HepG2 (cell line): ENCODE measurements around the gene CA9. TPM values are rescaled to one million over a fixed set of nuclear protein-coding genes. Genes with fewer than 3 reads are reported as not detected.

Experiments used
- ARHGAP35 ChIP-seq: sonication (generic); formaldehyde crosslinking; IDR thresholded peaks from 2 replicates; pipeline ENCODE4 v1.9.0; 2022; ENCODE audit warnings: mild to moderate bottlenecking, inconsistent platforms, moderate library complexity, missing genetic modification reagents, borderline replicate concordance
- ARNTL ChIP-seq: sonication (generic); formaldehyde crosslinking; IDR thresholded peaks from 2 replicates; pipeline ENCODE4 v1.4.0; 2020; ENCODE audit warnings: mild to moderate bottlenecking, missing genetic modification reagents
- DMTF1 ChIP-seq: sonication (generic); formaldehyde crosslinking; IDR thresholded peaks from 2 replicates; pipeline ENCODE4 v1.4.0; 2020; ENCODE audit warnings: mild to moderate bottlenecking, missing genetic modification reagents
- GABPA ChIP-seq, 2 experiments: IDR thresholded peaks; 2 replicates each; pipeline ENCODE4 v1.6.1; 2011 to 2016; ENCODE audit warnings: low read depth in 2 of 2, low read length in 1 of 2, missing biosample characterization in 1 of 2, missing genetic modification characterization in 1 of 2
- GFI1 ChIP-seq: sonication (generic); formaldehyde crosslinking; IDR thresholded peaks from 2 replicates; pipeline ENCODE4 v1.5.0; 2020; ENCODE audit warnings: missing genetic modification reagents, mild to moderate bottlenecking, borderline replicate concordance
- HMGXB4 ChIP-seq, 2 experiments: sonication (generic) in 1 of 2; formaldehyde crosslinking in 1 of 2; IDR thresholded peaks; 2 replicates each; pipeline versions ENCODE4 v1.4.0 to v1.6.1; 2018 to 2020; ENCODE audit warnings: missing genetic modification reagents in 2 of 2, borderline replicate concordance in 1 of 2, low read depth in 1 of 2, mild to moderate bottlenecking in 1 of 2, missing biosample characterization in 1 of 2
- HOMEZ ChIP-seq: IDR thresholded peaks from 2 replicates; pipeline ENCODE4 v1.6.1; 2016; ENCODE audit warnings: low read depth
- IKZF5 ChIP-seq: IDR thresholded peaks from 2 replicates; pipeline ENCODE4 v1.6.1; 2018; ENCODE audit warnings: missing genetic modification reagents, mild to moderate bottlenecking, missing compliant biosample characterization
- PHF8 ChIP-seq: sonication (generic); formaldehyde crosslinking; IDR thresholded peaks from 2 replicates; pipeline ENCODE4 v1.5.0; 2020; ENCODE audit warnings: missing genetic modification reagents
- POLR2AphosphoS5 ChIP-seq: IDR thresholded peaks from 2 replicates; pipeline ENCODE4 v1.6.1; 2012; ENCODE audit warnings: low read depth, low read length
- RFX1 ChIP-seq: fragments of 450-650 bp; IDR thresholded peaks from 2 replicates; pipeline ENCODE4 v1.6.1; 2017
- RFXANK ChIP-seq: IDR thresholded peaks from 2 replicates; pipeline ENCODE4 v1.6.1; 2016
- SALL2 ChIP-seq: sonication (generic); formaldehyde crosslinking; IDR thresholded peaks from 2 replicates; pipeline ENCODE4 v1.8.1; 2023; ENCODE audit warnings: mild to moderate bottlenecking, missing genetic modification reagents, inconsistent platforms
- ZFX ChIP-seq: sonication (generic); formaldehyde crosslinking; IDR thresholded peaks from 2 replicates; pipeline ENCODE4 v1.4.0; 2020; ENCODE audit warnings: mild to moderate bottlenecking, low read depth, missing genetic modification reagents, moderate library complexity
- ZNF687 ChIP-seq: sonication (generic); formaldehyde crosslinking; IDR thresholded peaks from 2 replicates; pipeline ENCODE4 v1.5.1; 2020; ENCODE audit warnings: mild to moderate bottlenecking, missing genetic modification reagents, moderate library complexity
- ZNF746 ChIP-seq: sonication (generic); formaldehyde crosslinking; IDR thresholded peaks from 2 replicates; pipeline ENCODE4 v1.8.0; 2022; ENCODE audit warnings: mild to moderate bottlenecking, missing genetic modification reagents
- ZNF788 ChIP-seq: sonication (generic); formaldehyde crosslinking; IDR thresholded peaks from 2 replicates; pipeline ENCODE4 v1.5.0; 2020; ENCODE audit warnings: mild to moderate bottlenecking, missing genetic modification reagents, borderline replicate concordance
- polyA plus RNA-seq, 8 experiments: library from polyadenylated mRNA; depleted of rRNA in 3 of 8; stranded (reverse) in 7 of 8; unstranded in 1 of 8; fragments of >200 nt; fragmentation: Illumina TruSeq in 4 of 8; extraction: Trizol in 4 of 8; gene quantifications; 2 replicates each; pipeline versions ENCODE4 v1.2.1 to v1.2.3, GENCODE V29; 2011 to 2016; ENCODE audit warnings: low read depth in 4 of 8, missing spikeins in 1 of 8, mixed read lengths in 1 of 8; ENCODE audit not compliant: insufficient read depth in 1 of 8
- total RNA-seq, 5 experiments: library from RNA; depleted of rRNA; stranded (reverse); fragments of >200 nt; fragmentation: Illumina TruSeq; extraction: Trizol; gene quantifications; 2 replicates each; pipeline ENCODE4 v1.2.3, GENCODE V29; 2016; ENCODE audit warnings: low read depth in 1 of 5

CA9 gene
- total and polyA plus RNA-seq, 2 of the 13 experiments (the other 11 are each of a cell fraction or from before 2014, with no cell fraction given) = 0.13 to 152 TPM

GRCh38 chr9:35690614-35691333 lies 17.0 kb downstream of the CA9 start (continued):
- TF ChIP-seq POLR2AphosphoS5 (peak; percentile 46; the same call in 1 of the 2 replicates), HOMEZ (CRISPR knock-in tag) (no peak), GFI1 (no peak), RFXANK (CRISPR knock-in tag) (no peak), GABPA (IDR thresholded peaks at IDR 0.05; ENCODE audit: low read depth, low read length) (no peak), GABPA (CRISPR knock-in tag; IDR thresholded peaks at IDR 0.05; ENCODE audit: low read depth) (peak; percentile 41), IKZF5 (no peak), SALL2 (CRISPR knock-in tag) (0 out of 2 replicates have a peak, but pooled peaks have one; percentile 53), ZFX (CRISPR knock-in tag) (peak; percentile 55), DMTF1 (CRISPR knock-in tag) (no peak), ZNF687 (peak; percentile 78), PHF8 (peak; percentile 60; the same call in 1 of the 2 replicates), ARHGAP35 (CRISPR knock-in tag) (no peak), ZNF788 (CRISPR knock-in tag) (no peak), HMGXB4 (CRISPR knock-in tag; IDR thresholded peaks at IDR 0.05; ENCODE audit: borderline replicate concordance in 1 of 2, low read depth in 1 of 2) (peak in 1 of 2 experiments; percentile 47; a peak in 1 of 4 replicates), ZNF746 (CRISPR knock-in tag) (0 out of 2 replicates have a peak, but pooled peaks have one; percentile 14), RFX1 (no peak), ARNTL (no peak)
